ENCODE results near the gene CEP192. TPM values are rescaled to one million over a fixed set of nuclear protein-coding genes. Genes with fewer than 3 reads are reported as not detected.

CEP192 gene
- total and polyA plus RNA-seq, 2 donors (not counting 1 experiment from before 2014, with no cell fraction given): 39.3 to 47.3 TPM

GRCh38 chr18:12948050-12948804, 42.9 kb upstream of the CEP192 start:
- H3K9me3 Mint-ChIP-seq (ENCODE audit: insufficient read depth): no peaks in the 10 kb centered on the region
- POLR2A ChIA-PET: interaction anchor here (0.6 to 2.1 kb wide), 8 partner anchors 41 to 629 kb away, joined by 3 to 9 read pairs (median 4); partner anchors contain the start of genes AFG3L2, CEP192, PRELID3A and PTPN2
- H3K4me3 ChIP-seq (ENCODE audit: control extremely low read depth in 1 of 5, extremely low read depth in 1 of 5, insufficient read depth in 1 of 5, low read depth in 2 of 5, low read length in 4 of 5): peak overlapping the region; percentile 61 to 75 (median 69)
- CTCF ChIA-PET: interaction anchor here (1.0 to 1.9 kb wide), 3 partner anchors 43 to 65 kb away, joined by 4 to 5 read pairs (median 4); partner anchors contain the start of gene CEP192
- DNase-seq (peak; percentile 99), ATAC-seq (ENCODE audit: low read depth) (peak; percentile 64)
- H3K27ac ChIP-seq (ENCODE audit: low read length in 2 of 2): peak overlapping the region; percentile 88
- H3K4me1 ChIP-seq (ENCODE audit: control insufficient read depth in 2 of 2, insufficient read depth in 2 of 2, low read length in 2 of 2): peaks cover 5 to 22% of the 10 kb centered on the region in 2 donors
- WGBS (ENCODE audit: insufficient coverage): 2% methylated on average over 73 of the region's 81 CpGs
- H3K9me3 ChIP-seq (ENCODE audit: control extremely low read depth in 1 of 3, control insufficient read depth in 2 of 3, insufficient read depth in 1 of 3, low read length in 2 of 3): no peaks in the 10 kb centered on the region
- peaks cover 33% of the 10 kb centered on the region for H3K4me1 Mint-ChIP-seq
- peak overlapping the region; percentile 73 for H3K9ac ChIP-seq (ENCODE audit: low read length)
- peak overlapping the region; percentile 94 for H3K27ac Mint-ChIP-seq
- intact Hi-C loops (cut with micrococcal nuclease): loop anchor here (1.0 to 5.0 kb wide), 5 partner anchors 43 to 966 kb away; partner anchors contain the start of genes CEP192, CEP76, IMPA2 and PRELID3A
- H3K27me3 ChIP-seq (replicated peaks in 1 of 4; ENCODE audit: control extremely low read depth in 1 of 4, control insufficient read depth in 3 of 4, insufficient read depth in 4 of 4, low read length in 3 of 4): no peaks in the 10 kb centered on the region
- H4K20me1 ChIP-seq (ENCODE audit: control insufficient read depth, insufficient read depth, low read length, poor library complexity, severe bottlenecking): peaks cover 22% of the 10 kb centered on the region
- H3K4me3 Mint-ChIP-seq: peak overlapping the region; percentile 96
- H3K79me2 ChIP-seq (ENCODE audit: control insufficient read depth, insufficient read depth, low read length): peaks cover 33% of the 10 kb centered on the region
- peak overlapping the region; percentile 75 for H2AFZ ChIP-seq (ENCODE audit: insufficient read depth, low read depth, low read length, poor library complexity, severe bottlenecking)
- H3K27me3 Mint-ChIP-seq: no peaks in the 10 kb centered on the region
- H3K4me2 ChIP-seq (replicated peaks; ENCODE audit: low read depth, low read length, poor library complexity, severe bottlenecking): peak overlapping the region; percentile 68
- peaks cover 0 to 3% of the 10 kb centered on the region in 2 experiments for H3K36me3 ChIP-seq (replicated peaks in 1 of 2; ENCODE audit: control extremely low read depth in 1 of 2, control insufficient read depth in 1 of 2, extremely low read depth in 1 of 2, insufficient read depth in 2 of 2, low read length in 1 of 2)
- TF ChIP-seq, protein P1, sequence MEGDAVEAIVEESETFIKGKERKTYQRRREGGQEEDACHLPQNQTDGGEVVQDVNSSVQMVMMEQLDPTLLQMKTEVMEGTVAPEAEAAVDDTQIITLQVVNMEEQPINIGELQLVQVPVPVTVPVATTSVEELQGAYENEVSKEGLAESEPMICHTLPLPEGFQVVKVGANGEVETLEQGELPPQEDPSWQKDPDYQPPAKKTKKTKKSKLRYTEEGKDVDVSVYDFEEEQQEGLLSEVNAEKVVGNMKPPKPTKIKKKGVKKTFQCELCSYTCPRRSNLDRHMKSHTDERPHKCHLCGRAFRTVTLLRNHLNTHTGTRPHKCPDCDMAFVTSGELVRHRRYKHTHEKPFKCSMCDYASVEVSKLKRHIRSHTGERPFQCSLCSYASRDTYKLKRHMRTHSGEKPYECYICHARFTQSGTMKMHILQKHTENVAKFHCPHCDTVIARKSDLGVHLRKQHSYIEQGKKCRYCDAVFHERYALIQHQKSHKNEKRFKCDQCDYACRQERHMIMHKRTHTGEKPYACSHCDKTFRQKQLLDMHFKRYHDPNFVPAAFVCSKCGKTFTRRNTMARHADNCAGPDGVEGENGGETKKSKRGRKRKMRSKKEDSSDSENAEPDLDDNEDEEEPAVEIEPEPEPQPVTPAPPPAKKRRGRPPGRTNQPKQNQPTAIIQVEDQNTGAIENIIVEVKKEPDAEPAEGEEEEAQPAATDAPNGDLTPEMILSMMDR (IDR thresholded peaks at IDR 0.05): no peak
- no peak for TF ChIP-seq EZH2 (IDR thresholded peaks at IDR 0.05; ENCODE audit: borderline replicate concordance, insufficient read depth, low read depth, low read length, poor library complexity, severe bottlenecking)

GRCh38 chr18:12958478-12958877, 32.7 kb upstream of the CEP192 start:
- ChIA-PET POLR2A (no interaction called here), CTCF (no interaction called here)
- WGBS (ENCODE audit: insufficient coverage): no CpG with 5 or more reads among the region's 3 CpGs
- Histone ChIP-seq H3K27ac (ENCODE audit: low read length in 2 of 2) (no peak overlapping the region), H3K4me3 (ENCODE audit: control extremely low read depth in 1 of 5, extremely low read depth in 1 of 5, insufficient read depth in 1 of 5, low read depth in 2 of 5, low read length in 4 of 5) (no peak overlapping the region), H4K20me1 (ENCODE audit: control insufficient read depth, insufficient read depth, low read length, poor library complexity, severe bottlenecking) (peaks cover 29% of the 10 kb centered on the region), H2AFZ (ENCODE audit: insufficient read depth, low read depth, low read length, poor library complexity, severe bottlenecking) (no peak overlapping the region), H3K79me2 (ENCODE audit: control insufficient read depth, insufficient read depth, low read length) (peaks cover 80% of the 10 kb centered on the region), H3K9me3 (ENCODE audit: control extremely low read depth in 1 of 3, control insufficient read depth in 2 of 3, insufficient read depth in 1 of 3, low read length in 2 of 3) (peaks cover 0 to 2% (median 2%) of the 10 kb centered on the region in 3 donors), H3K27me3 (replicated peaks in 1 of 4; ENCODE audit: control extremely low read depth in 1 of 4, control insufficient read depth in 3 of 4, insufficient read depth in 4 of 4, low read length in 3 of 4) (no peaks in the 10 kb centered on the region), H3K4me2 (replicated peaks; ENCODE audit: low read depth, low read length, poor library complexity, severe bottlenecking) (no peak overlapping the region), H3K9ac (ENCODE audit: low read length) (no peak overlapping the region), H3K4me1 (ENCODE audit: control insufficient read depth in 2 of 2, insufficient read depth in 2 of 2, low read length in 2 of 2) (no peaks in the 10 kb centered on the region), H3K36me3 (replicated peaks in 1 of 2; ENCODE audit: control extremely low read depth in 1 of 2, control insufficient read depth in 1 of 2, extremely low read depth in 1 of 2, insufficient read depth in 2 of 2, low read length in 1 of 2) (peaks cover 18 to 54% of the 10 kb centered on the region in 2 experiments)
- intact Hi-C loops (cut with micrococcal nuclease): no loop called here
- Mint-ChIP-seq H3K27me3 (no peaks in the 10 kb centered on the region), H3K9me3 (ENCODE audit: insufficient read depth) (no peaks in the 10 kb centered on the region), H3K4me1 (no peaks in the 10 kb centered on the region), H3K4me3 (no peak overlapping the region), H3K27ac (no peak overlapping the region)
- TF ChIP-seq, protein P1 (IDR thresholded peaks at IDR 0.05): no peak
- TF ChIP-seq EZH2 (IDR thresholded peaks at IDR 0.05; ENCODE audit: borderline replicate concordance, insufficient read depth, low read depth, low read length, poor library complexity, severe bottlenecking): no peak
- ATAC-seq (ENCODE audit: low read depth) (no peak), DNase-seq (no peak)
